Measurements from ENCODE around the gene LMNA. TPM values are rescaled to one million over a fixed set of nuclear protein-coding genes. Genes with fewer than 3 reads are reported as not detected.

LMNA gene
- total RNA-seq = 774 and 854 TPM in 2 replicates

GRCh38 chr1:156114101-156114918 lies at the start of gene LMNA:
Gene LMNA, plus strand, starts transcription at chr1:156114711. Its CDS starts 208 bp downstream, at chr1:156114919.
- H3K36me3 ChIP-seq (ENCODE audit: insufficient read depth, low read length) = peaks cover 10% of the 10 kb centered on the region
- H4K20me1 ChIP-seq (ENCODE audit: insufficient read depth, low read length) = peaks cover 37% of the 10 kb centered on the region
- H3K9me3 ChIP-seq (ENCODE audit: low read depth, low read length) = no peaks in the 10 kb centered on the region
- peaks cover 60% of the 10 kb centered on the region for H3K79me2 ChIP-seq (ENCODE audit: insufficient read depth, low read length)
- TF ChIP-seq, protein P1, sequence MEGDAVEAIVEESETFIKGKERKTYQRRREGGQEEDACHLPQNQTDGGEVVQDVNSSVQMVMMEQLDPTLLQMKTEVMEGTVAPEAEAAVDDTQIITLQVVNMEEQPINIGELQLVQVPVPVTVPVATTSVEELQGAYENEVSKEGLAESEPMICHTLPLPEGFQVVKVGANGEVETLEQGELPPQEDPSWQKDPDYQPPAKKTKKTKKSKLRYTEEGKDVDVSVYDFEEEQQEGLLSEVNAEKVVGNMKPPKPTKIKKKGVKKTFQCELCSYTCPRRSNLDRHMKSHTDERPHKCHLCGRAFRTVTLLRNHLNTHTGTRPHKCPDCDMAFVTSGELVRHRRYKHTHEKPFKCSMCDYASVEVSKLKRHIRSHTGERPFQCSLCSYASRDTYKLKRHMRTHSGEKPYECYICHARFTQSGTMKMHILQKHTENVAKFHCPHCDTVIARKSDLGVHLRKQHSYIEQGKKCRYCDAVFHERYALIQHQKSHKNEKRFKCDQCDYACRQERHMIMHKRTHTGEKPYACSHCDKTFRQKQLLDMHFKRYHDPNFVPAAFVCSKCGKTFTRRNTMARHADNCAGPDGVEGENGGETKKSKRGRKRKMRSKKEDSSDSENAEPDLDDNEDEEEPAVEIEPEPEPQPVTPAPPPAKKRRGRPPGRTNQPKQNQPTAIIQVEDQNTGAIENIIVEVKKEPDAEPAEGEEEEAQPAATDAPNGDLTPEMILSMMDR (IDR thresholded peaks at IDR 0.05; ENCODE audit: extremely low read depth, low read depth, low read length) = no peak
- DNase-seq (ENCODE audit: insufficient read length, low spot score, missing footprints) = peak; percentile 98
- H2AFZ ChIP-seq (ENCODE audit: low read length) = peak within 1 kb of the TSS; percentile 43
- H3K4me2 ChIP-seq (ENCODE audit: insufficient read depth, low read length) = peak within 1 kb of the TSS; percentile 92
- no peaks in the 10 kb centered on the region for H3K27me3 ChIP-seq (ENCODE audit: insufficient read depth, low read length)
- peak within 1 kb of the TSS; percentile 99 for H3K4me3 ChIP-seq (ENCODE audit: insufficient read depth, low read length)
- H3K4me1 ChIP-seq (ENCODE audit: insufficient read depth, low read length) = peaks cover 48% of the 10 kb centered on the region
- peak within 1 kb of the TSS; percentile 98 for H3K27ac ChIP-seq (ENCODE audit: low read depth, low read length)

GRCh38 chr1:156065212-156065611 lies 49.3 kb upstream of the LMNA start:
- Histone ChIP-seq H4K20me1 (ENCODE audit: insufficient read depth, low read length) (no peaks in the 10 kb centered on the region), H3K4me1 (ENCODE audit: insufficient read depth, low read length) (no peaks in the 10 kb centered on the region), H3K4me2 (ENCODE audit: insufficient read depth, low read length) (no peak overlapping the region), H3K27me3 (ENCODE audit: insufficient read depth, low read length) (no peaks in the 10 kb centered on the region), H2AFZ (ENCODE audit: low read length) (no peak overlapping the region), H3K9me3 (ENCODE audit: low read depth, low read length) (no peaks in the 10 kb centered on the region), H3K36me3 (ENCODE audit: insufficient read depth, low read length) (no peaks in the 10 kb centered on the region), H3K4me3 (ENCODE audit: insufficient read depth, low read length) (no peak overlapping the region), H3K27ac (ENCODE audit: low read depth, low read length) (no peak overlapping the region), H3K79me2 (ENCODE audit: insufficient read depth, low read length) (no peaks in the 10 kb centered on the region)
- TF ChIP-seq, protein P1 (IDR thresholded peaks at IDR 0.05; ENCODE audit: extremely low read depth, low read depth, low read length) = no peak
- no peak for DNase-seq (ENCODE audit: insufficient read length, low spot score, missing footprints)

DNA sequence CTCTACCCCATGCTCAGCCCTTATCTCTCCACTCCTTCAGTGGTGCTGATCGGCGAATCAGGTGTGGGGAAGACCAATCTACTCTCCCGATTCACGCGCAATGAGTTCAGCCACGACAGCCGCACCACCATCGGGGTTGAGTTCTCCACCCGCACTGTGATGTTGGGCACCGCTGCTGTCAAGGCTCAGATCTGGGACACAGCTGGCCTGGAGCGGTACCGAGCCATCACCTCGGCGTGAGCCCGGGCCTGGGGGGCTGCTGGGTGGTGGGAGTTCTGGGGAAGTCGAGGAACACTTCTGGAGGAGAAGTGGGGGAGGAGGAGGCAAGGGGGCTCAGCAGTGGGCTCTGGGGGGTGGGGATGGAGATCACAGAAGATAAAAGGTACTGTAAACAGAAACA lies 48.6 kb upstream of the LMNA start:
- Histone ChIP-seq H3K4me2 (ENCODE audit: insufficient read depth, low read length) (no peak overlapping the region), H4K20me1 (ENCODE audit: insufficient read depth, low read length) (no peaks in the 10 kb centered on the region), H3K27ac (ENCODE audit: low read depth, low read length) (no peak overlapping the region), H3K79me2 (ENCODE audit: insufficient read depth, low read length) (no peaks in the 10 kb centered on the region), H3K27me3 (ENCODE audit: insufficient read depth, low read length) (no peaks in the 10 kb centered on the region), H3K36me3 (ENCODE audit: insufficient read depth, low read length) (no peaks in the 10 kb centered on the region), H2AFZ (ENCODE audit: low read length) (no peak overlapping the region), H3K4me3 (ENCODE audit: insufficient read depth, low read length) (no peak overlapping the region), H3K9me3 (ENCODE audit: low read depth, low read length) (no peaks in the 10 kb centered on the region), H3K4me1 (ENCODE audit: insufficient read depth, low read length) (no peaks in the 10 kb centered on the region)
- no peak for DNase-seq (ENCODE audit: insufficient read length, low spot score, missing footprints)
- TF ChIP-seq, protein P1 (IDR thresholded peaks at IDR 0.05; ENCODE audit: extremely low read depth, low read depth, low read length) = no peak

- no peaks in the 10 kb centered on the region for H3K79me2 ChIP-seq (ENCODE audit: insufficient read depth, low read length)
- DNase-seq (ENCODE audit: insufficient read length, low spot score, missing footprints) = no peak
Measured at GRCh38 chr1:156067262-156067661, 47.2 kb upstream of the LMNA start.

More at GRCh38 chr1:156067262-156067661, 47.2 kb upstream of the LMNA start:
- no peaks in the 10 kb centered on the region for H3K36me3 ChIP-seq (ENCODE audit: insufficient read depth, low read length)
- no peaks in the 10 kb centered on the region for H3K4me1 ChIP-seq (ENCODE audit: insufficient read depth, low read length)
- no peak overlapping the region for H2AFZ ChIP-seq (ENCODE audit: low read length)
- no peaks in the 10 kb centered on the region for H4K20me1 ChIP-seq (ENCODE audit: insufficient read depth, low read length)
- no peak overlapping the region for H3K4me2 ChIP-seq (ENCODE audit: insufficient read depth, low read length)
- TF ChIP-seq, protein P1 (IDR thresholded peaks at IDR 0.05; ENCODE audit: extremely low read depth, low read depth, low read length) = no peak
- no peaks in the 10 kb centered on the region for H3K27me3 ChIP-seq (ENCODE audit: insufficient read depth, low read length)
- H3K4me3 ChIP-seq (ENCODE audit: insufficient read depth, low read length) = no peak overlapping the region
- H3K27ac ChIP-seq (ENCODE audit: low read depth, low read length) = no peak overlapping the region
- no peaks in the 10 kb centered on the region for H3K9me3 ChIP-seq (ENCODE audit: low read depth, low read length)
